Subcutaneous adipose tissue (tissue), 4 donors: ENCODE measurements around the gene TLE7. TPM values are rescaled to one million over a fixed set of nuclear protein-coding genes. Genes with fewer than 3 reads are reported as not detected.

ENCODE experiments used
- CTCF ChIP-seq: fragments of 450-650 bp; IDR thresholded peaks from one replicate; pipeline ENCODE4 v1.5.1; 2016; ENCODE audit warnings: low read depth, mild to moderate bottlenecking, control low read depth, antibody characterized with exemption, moderate library complexity
- total RNA-seq, 4 donors: library from RNA; depleted of rRNA; stranded (reverse); fragments of >200 nt; gene quantifications; one replicate each; pipeline ENCODE4 v1.1.0, GENCODE V29; 2016

The TLE7 gene
- total RNA-seq, 4 donors from 2014 or later: not detected

GRCh38 chr16:71389330-71389729, 52.5 kb downstream of the TLE7 start:
- no peak for TF ChIP-seq CTCF

GRCh38 chr16:71387045-71387871, 54.6 kb downstream of the TLE7 start:
- no peak for TF ChIP-seq CTCF

- TF ChIP-seq CTCF: no peak
Observed at GRCh38 chr16:71384073-71384724, 57.7 kb downstream of the TLE7 start.

- TF ChIP-seq CTCF: no peak
Observed at GRCh38 chr16:71383054-71383773, 58.6 kb downstream of the TLE7 start.

GRCh38 chr16:71380831-71381230, 61.0 kb downstream of the TLE7 start:
- TF ChIP-seq CTCF: no peak

Other genes with a start within 250 kb of the TLE7 start
- gene HYDIN, start 211.3 kb downstream of the TLE7 start, total RNA-seq: 1 to 10 TPM in 1 of 4 donors, under 1 TPM in 2, not detected in 1; 0.33 to 1.5 (median 0.44) TPM
- 10 to 100 TPM; 18.3 to 34.2 (median 24.9) TPM for gene CMTR2, start 152.7 kb downstream of the TLE7 start, total RNA-seq
- 100 to 1,000 TPM in 2 of 4 donors, 10 to 100 TPM in 2; 58.5 to 297 (median 87.3) TPM for gene CALB2, start 83.3 kb downstream of the TLE7 start, total RNA-seq
- 10 to 100 TPM in 3 of 4 donors, 1 to 10 TPM in 1; 8.5 to 19.0 (median 13.5) TPM for gene ZNF23, start 20.2 kb upstream of the TLE7 start, total RNA-seq
- 10 to 100 TPM in 3 of 4 donors, 1 to 10 TPM in 1; 2.9 to 22.7 (median 19.4) TPM for gene ZNF19, start 47.3 kb upstream of the TLE7 start, total RNA-seq
- gene CHST4, start 84.4 kb upstream of the TLE7 start, total RNA-seq: 1 to 10 TPM in 1 of 4 donors, under 1 TPM in 1, not detected in 2; 0.34 to 2.2 TPM
- gene TAT, start 135.0 kb upstream of the TLE7 start, total RNA-seq: 1 to 10 TPM in 1 of 4 donors, under 1 TPM in 2, not detected in 1; 0.17 to 1.5 (median 0.75) TPM
- gene MARVELD3, start 184.1 kb upstream of the TLE7 start, total RNA-seq: not detected